GM19099 (cell line): ENCODE data around the gene SLC25A3.

Experiments used
- POLR2A ChIP-seq: IDR thresholded peaks from 3 replicates; pipeline ENCODE4 v1.6.1; 2011; ENCODE audit warnings: low read depth; ENCODE audit not compliant: insufficient read length; ENCODE audit errors: extremely low read depth

SLC25A3 gene

DNA sequence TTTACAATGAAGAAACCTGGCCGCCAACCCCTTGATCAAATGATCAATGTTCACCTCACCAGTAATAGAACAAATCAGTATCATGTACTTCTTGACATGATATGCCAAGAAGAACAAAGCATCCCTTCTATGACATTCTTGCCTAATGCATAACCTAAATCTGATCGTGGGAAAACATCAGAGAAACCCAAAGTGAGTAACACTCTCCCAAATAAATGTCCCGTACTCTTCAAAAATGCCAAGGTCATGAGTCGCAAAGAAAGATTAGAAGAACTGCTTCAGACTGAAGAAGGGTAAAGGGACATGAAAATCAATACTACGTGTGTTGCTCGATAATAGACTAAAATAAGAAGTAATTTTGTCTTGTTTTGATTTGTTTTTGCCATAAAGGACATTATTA is 11.4 kb upstream of the SLC25A3 start:
- no peak for TF ChIP-seq POLR2A

DNA sequence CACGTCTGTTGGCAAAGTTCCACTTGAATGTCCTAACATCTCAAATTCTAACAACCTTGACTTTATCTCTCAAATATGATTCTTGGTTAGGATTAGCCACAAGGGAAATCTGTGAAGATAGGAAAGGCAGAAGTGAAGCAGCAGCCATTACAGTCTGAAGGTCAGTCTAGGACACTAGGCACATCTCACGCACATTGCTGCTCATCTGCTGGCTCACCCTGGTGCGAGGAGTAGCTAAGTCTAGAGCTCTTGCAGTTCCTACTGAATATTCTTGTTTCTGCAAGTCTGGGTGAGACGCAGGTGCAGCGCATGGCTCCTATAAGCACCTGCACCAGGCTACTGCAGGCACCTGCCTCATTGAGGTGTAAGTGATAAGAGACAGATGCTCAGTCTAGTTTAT is 6.4 kb upstream of the SLC25A3 start:
- no peak for TF ChIP-seq POLR2A

DNA sequence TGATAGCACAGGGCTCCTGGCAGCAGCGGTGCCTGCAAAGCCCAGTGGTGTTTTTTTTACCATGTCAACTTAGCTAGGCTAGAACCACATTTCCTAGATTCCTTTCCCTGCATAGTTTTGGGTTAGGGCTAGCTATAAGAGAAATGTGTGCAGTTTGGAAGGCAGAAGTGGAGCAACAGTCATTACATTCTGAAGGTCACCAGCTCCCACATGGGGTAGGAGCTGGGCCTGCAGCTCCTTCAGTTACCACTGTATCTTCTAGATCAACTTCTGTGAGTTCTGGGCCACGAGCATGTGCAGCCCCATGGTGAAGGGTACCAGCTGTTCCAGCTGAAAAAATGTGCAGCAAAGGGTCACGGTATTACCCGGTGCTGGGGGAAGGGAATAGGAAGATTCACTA is 2.3 kb upstream of the SLC25A3 start:
- TF ChIP-seq POLR2A: no peak

DNA sequence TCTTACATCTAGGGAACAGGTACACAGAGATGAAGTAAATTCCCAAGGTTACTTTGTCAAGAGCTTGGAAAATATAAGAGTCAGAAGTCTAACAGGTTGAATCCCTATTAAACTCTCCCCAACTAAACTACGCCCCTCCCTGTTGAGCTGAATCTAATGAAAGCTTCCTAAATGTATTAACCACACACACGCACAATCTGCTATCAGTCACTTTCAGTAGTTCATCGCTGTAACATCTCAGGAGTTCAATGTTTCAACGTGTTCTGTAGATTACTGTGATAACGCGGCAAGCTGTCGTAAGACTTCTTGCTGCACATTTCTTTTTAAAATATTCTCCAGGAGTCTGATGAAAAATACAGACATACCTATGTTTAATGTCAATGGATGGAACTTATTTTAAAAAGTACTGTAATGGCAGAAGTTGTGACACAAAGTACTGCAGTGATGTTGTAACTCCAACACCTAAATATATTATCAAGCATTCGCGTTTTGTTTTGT is 612 bp upstream of the SLC25A3 start:
- no peak for TF ChIP-seq POLR2A

DNA sequence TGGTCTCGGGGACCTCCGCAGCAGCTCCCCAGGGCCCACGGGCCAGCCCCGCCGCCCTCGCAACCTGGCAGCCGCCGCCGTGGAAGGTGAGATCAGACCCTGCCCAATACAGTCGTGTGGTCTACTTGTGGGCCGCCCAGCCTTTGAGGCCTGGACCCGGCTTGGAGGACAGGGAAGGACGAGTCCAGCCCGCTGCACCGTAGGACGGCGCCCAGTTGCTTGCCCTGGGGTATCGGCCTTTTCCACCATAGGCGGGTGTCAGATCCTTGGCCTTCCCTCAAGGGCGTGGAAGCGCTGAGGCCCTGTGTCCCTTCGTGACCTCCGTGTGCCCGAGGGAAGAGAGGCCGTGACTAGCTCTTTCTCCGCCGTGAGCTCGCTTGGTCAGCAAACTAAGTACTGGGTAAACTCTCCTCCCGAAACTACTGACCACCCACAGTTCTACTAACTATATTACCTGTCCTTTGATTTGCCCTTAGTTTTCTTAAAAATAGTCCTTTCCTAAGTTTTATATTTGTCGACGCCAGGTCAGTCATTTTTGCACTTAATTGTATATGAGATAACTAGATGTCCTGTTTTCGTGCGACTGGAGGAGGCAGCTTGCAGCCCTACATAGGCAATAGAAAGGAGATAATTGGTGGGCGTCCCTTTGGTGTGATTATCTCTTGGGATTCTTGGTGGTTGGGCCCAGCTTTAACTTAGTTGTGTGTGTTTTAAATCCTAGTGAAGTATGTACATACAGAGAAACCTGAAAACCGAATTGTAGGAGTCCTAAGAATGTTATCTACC is 757 bp downstream of the SLC25A3 start:
- TF ChIP-seq POLR2A: no peak

DNA sequence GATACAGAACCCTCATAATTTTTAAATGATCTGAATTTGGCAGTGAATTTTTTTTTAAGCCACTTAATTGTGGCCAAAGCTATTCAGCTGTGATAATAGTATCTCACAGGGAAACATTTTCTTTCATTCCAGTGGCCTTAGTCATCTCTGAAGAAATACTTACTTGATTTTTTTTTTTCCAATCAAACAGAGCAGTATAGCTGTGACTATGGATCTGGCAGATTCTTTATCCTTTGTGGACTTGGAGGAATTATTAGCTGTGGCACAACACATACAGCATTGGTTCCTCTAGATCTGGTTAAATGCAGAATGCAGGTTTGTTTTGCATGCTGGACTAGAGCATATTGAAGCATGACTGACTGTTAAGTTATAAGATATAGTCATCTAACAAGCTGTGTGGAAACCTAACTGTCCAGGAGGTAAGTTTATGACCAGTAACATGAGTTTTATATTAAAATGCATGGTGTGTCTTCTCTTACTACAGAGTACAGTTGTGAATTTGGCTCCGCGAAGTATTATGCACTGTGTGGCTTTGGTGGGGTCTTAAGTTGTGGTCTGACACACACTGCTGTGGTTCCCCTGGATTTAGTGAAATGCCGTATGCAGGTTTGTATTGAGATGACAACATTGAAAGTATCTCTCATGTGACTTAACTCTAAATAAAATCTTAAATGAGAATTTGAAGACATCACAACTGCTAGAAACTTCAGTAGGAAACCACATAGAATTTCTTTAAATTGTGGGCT is 1.9 kb downstream of the SLC25A3 start:
- no peak for TF ChIP-seq POLR2A

DNA sequence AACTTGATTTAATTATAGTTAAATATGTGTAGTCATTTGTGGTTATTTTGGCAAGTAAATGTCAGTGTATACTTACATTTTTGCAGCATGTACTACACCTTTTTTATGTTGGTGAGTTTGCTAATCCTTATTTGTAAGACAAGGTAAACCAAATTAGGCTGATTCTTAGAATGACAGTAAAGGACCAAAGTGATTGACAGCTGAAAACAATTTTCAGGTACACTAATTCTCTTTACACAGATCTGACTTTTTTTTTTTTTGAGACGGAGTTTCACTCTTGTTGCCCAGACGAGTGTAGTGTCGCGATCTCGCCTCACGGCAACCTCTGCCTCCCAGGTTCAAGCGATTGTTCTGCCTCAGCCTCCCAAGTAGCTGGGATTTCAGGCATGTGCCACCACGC is 8.4 kb downstream of the SLC25A3 start:
- no peak for TF ChIP-seq POLR2A

DNA sequence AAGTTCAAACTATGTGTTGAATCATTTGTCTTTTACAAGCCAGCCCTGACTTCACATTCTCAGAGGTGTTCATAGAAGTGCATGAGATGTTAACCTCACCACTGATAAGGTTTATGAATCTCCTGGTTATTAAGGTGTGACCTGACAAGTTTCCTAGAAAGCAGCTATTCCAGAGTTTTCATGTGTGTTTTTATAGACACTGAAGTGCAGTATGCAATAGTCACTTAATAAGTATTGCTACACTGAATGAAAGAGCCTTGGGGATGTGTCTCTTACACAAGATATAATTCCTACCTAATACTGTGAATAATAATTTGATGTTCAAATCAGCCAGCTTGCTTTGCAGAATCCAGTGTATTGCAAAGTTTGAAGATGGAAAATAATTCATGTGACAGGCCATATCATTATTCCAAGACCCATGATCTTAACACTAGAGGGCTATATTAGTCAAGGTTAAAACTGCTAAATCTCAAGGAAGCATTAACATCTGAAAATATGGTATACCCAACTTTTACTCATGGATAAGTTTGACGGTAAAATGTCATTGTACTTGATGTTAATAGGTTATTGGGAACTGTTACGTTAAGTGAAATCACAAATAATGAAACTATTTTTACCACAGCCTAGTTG is 13.0 kb downstream of the SLC25A3 start:
- no peak for TF ChIP-seq POLR2A

DNA sequence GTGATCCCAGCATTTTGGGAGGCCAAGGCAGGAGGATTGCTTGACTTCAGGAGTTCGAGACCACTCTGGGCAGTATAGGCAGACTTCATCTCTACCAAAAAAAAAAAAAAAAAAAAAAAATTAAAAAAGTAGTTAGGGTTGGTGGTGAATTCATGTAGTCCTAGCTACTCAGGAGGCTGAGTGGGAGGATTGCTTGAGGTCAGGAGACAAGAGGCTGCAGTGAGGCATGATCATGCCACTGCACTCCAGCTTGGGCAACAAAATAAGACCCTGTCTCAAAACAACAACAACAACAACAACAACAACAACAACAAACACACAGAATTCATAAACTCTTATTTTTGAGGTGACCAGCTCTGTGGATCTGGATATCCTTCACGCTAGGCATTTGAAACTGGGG is 17.1 kb downstream of the SLC25A3 start:
- TF ChIP-seq POLR2A: no peak

DNA sequence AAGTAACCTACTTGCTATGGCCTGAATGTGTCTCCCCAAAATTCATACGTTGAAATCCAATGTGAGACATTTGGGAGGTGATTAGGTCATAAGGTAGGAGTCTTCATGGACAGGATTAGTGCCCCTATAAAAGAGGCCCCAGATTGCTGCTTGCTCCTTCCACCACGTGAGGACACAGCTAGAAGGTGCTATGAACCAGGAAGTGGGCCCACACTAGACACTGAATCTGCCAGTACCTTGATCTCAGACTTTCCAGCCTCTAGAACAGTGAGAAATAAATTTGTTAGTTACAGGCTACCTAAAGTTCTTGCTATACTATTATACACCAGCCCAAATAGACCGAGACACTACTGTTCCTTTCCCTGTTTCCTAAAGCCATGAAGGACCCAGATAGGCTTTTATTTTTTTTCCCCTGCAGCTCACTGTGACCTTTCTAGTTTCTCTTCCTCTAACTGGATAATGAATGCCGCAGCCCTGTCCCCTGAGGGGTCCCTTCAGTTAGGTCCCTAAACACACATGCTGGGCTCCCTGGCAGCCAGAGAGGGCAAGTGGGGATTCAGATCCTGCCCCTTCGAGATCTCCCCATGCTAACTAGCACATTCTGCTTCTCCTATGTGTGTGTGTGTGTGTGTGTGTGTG is 19.3 kb downstream of the SLC25A3 start:
- TF ChIP-seq POLR2A: no peak

DNA sequence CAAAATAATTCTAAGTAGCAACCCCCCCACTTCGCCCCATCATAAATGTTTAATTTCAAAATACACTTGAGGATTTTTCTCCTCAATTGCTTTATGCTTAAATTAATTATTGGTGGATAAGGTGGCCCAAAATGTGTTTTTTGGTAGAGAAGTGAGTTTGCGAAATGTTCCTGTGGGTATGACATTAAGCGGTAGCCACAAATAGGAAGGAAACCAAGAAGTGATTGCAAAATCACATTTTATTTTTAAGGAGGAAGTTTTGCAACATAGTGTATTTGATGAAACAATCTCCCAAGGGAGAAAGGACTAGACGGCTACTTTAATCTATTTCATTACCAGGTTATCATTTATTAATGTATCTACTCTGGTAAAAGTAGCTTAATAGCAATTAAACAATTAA is 25.5 kb downstream of the SLC25A3 start:
- no peak for TF ChIP-seq POLR2A

DNA sequence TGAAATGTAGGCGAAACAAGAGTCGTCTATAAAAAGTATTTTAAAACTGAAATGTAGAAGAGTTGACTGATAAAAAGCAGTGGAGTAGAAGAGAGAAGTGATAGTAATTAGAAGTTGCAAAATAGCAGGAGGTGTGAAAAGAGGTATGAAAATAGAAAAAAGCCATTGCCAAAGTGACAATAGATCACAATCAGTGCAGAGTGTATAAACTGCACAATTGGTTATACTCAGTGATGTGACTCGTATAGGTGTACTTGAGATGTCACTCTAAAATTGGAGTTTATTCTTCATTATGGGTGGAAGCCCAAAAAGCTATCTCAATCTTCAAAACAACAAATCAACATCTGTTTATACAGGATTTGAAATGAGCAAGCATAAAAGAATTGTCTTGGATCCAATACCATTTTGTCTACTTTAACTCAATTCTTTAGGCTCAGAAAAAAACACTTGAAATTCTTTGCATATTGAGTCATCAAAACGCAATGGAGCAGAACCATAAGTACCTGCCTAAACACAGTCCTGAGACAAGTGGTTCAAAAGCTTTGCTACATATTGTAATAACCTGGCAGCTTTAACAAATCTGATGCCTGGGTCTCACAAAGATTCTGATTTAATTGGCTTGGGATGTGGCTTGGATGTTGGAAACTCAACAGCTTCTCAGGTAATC is 42.3 kb downstream of the SLC25A3 start:
- no peak for TF ChIP-seq POLR2A

DNA sequence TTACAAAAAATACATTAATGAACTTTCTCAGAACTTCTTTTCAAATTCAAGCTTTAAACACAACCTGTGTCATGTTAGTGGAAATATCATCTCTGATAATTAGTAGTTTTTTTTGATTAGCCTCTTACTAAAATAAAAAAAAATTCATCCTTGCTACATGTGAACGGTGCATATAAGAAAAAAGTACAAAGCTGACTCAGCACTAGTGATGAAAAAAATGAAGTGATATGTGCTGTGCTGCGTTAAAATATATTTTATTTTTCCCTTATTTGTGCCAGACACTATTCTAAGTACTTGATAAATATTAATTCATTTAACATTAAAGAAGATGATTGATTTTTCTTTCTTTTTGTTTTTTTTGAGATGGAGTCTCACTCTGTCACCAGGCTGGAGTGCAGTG is 43.6 kb downstream of the SLC25A3 start:
- no peak for TF ChIP-seq POLR2A

DNA sequence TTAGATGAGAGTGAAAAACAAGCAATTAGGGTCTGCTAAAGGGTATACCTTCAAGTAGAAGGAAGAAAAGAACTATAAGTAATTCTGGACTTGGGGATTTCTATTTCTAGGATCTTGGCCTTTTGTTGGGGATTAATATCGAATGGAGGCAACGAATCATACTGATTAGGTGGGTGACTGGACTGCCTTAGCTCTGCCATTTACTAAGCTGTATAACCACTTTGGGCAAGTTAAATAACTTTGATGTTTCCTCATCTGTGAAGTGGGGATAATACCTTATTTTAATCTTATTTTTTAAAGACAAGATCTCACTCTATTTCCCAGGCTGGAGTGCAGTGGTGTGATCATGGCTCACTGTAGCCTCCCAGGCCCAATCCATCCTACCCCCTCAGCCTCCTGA is 44.5 kb downstream of the SLC25A3 start:
- TF ChIP-seq POLR2A: no peak

DNA sequence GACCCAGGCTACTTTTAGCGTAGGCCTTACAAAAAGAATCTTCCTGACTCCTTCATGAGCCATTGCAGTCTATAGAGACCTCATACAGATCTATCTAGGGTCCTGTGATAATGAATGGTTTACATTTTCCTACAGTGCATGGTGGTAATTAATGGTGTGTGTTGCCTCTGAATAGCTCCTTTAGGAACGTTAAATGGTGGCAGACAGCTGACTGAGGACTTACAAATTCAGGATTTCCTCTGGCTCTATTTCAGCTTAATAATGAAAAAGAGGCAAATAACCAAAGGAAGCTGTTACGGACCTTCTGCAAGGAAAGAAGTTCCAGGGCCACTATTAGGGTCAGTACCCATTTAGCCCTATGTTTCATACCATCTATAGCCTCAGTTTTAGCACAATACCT is 46.0 kb downstream of the SLC25A3 start:
- no peak for TF ChIP-seq POLR2A
